Suppressor macrophage (primary cell): Measurements from ENCODE around the gene LCLAT1.

Experiments used
- DNase-seq, 4 experiments: peaks; one replicate each; pipeline ENCODE4 v3.0.0-alpha.2; 2020 to 2022

Gene LCLAT1

DNA sequence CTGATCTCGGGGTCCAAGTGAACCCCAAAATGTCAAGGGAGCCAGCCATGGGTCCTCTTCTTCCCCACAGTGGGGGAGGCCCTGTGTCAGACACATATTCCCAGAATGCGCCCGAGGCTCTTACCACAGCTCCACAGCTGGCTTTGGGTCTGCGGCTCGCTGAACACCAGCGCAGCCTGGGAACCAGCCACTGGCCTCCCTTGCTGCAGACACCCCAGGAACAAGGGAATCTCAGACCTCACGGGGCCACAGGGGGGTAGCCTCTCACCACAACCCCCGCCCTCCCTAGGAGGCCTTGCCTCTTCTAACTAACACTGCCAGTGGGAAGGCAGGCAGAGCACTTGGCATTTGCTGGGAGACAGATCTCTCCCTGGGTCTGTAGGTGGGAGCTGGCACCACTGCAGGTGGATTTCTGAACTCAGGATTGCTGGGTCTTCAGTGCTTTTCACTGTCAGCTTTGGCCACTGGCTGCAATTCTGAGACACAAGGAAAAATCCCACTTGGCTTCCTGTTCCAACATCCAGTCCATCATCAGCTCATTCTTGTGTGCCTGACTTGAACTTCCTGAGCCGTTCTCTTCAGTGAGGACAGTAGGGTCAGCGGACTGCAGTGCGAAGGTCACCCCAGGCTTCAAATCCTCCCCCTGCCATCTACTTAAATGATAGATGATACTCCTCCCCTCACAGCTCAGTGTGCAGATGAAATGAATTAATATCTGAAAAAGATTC is 231.5 kb downstream of the LCLAT1 start:
- DNase-seq: no peak

DNA sequence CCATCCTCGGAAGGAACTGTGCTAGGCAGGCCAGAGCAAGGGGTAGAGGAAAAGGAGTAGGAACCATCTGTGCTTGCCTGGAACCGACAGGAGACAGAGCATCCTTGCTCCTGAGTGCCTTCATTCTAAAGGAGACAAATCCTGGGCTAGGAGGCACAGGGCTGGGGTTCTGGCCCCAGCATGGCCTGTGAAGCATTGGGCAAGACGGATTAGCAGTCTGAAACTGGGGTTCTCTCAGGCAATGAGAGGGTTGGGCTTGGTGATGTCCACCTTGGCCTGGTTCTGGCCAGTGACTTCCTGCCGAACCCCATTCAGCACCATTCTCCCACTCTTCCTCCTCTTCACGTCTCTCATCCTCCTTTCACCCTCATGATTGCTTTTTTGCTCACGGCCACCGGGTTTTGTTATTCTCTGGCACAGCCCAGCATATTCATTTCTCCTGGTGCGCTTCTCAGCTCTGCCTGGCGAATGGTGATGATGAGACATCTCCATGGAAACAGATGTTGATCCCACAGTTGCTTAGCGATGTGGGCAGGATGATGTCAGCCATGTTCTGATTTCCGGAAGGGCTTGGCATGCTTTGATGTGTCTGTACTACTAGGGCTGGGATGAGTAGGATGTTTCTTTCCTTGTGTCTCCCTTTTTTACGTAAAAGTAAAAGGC is 232.5 kb downstream of the LCLAT1 start:
- DNase-seq: no peak

GRCh38 chr2:30680121-30680520 is 233.1 kb downstream of the LCLAT1 start:
- no peak for DNase-seq

DNA sequence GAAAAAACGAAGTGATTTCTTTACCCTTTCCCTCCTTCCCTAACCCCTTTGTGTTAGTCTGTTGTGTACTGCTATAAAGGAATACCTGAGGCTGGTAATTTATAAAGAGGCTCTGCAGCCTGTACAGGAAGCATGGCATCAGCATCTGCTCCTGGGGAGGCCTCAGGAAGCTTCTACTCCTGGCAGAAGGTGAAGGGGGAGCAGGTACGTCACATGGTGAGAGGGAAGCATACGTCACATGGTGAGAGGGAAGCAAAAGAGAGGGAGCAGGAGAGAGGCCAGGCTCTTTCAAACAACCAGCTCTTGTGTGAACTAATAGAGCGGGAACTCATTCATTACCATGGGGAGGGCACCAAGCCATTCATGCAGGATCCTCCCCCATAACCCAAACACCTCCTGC is 234.0 kb downstream of the LCLAT1 start:
- no peak for DNase-seq

DNA sequence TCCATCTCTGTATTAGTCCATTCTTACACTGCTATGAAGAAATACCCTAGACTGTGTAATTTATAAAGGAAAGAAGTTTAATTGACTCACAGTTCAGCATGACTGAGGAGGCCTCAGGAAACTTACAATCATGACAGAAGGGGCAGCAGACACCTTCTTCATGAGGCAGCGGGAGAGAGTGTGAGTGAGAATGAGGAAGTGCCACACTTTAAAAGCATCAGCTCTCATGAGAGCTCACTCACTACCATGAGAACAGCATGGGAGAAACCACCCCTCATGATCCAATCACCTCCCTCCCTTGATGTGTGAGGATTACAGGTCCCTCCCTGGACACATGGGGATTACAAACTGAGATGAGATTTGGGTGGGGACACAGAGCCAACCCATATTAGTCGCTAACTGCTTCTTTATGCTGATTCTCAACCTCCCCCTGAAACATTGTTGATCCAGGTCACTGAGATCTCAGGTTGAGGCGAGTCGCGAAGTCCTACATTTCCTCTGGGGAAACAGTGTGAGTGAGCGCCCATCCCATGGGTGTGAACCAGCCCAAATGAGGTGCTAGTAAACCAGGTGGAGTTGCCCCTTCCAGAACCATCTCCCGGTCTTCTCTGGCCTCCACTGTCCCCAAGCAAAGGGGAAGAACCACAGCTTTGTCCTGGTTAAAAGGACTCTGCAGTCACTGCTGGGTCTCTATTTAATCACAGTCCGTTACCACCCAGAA is 236.3 kb downstream of the LCLAT1 start:
- DNase-seq: peak in 3 of 4 experiments; percentile 12 to 41 (median 15)

GRCh38 chr2:30684026-30684425 is 237.0 kb downstream of the LCLAT1 start:
- no peak for DNase-seq

DNA sequence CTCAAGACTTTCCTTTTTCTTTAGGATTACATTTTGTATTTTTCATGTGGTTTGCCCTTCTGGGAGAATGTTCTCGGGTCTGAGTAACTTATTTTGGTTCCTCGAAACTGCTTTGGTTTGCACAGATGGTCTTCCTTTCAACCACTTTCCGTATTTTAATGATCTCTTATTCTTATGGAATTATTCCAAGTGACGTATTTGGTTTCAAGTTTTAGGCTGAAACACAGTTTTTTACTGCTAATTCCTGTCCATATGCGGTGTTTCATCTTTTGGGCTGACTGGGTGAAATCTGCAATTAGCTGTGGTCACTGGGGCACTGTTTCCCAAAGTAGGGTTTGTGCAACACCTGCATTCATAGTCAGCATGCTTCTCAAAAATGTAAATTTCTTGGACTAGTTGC is 237.5 kb downstream of the LCLAT1 start:
- no peak for DNase-seq

GRCh38 chr2:30684996-30685395 is 237.9 kb downstream of the LCLAT1 start:
- no peak for DNase-seq

- DNase-seq: peak in 3 of 4 experiments; percentile 16 to 28 (median 22)
These were observed 239.0 kb downstream of the LCLAT1 start for GRCh38 chr2:30686000-30686399.

- DNase-seq: no peak
These were observed 239.6 kb downstream of the LCLAT1 start for GRCh38 chr2:30686669-30687068.

- no peak for DNase-seq
These were observed 241.9 kb downstream of the LCLAT1 start for GRCh38 chr2:30688956-30689401.

DNA sequence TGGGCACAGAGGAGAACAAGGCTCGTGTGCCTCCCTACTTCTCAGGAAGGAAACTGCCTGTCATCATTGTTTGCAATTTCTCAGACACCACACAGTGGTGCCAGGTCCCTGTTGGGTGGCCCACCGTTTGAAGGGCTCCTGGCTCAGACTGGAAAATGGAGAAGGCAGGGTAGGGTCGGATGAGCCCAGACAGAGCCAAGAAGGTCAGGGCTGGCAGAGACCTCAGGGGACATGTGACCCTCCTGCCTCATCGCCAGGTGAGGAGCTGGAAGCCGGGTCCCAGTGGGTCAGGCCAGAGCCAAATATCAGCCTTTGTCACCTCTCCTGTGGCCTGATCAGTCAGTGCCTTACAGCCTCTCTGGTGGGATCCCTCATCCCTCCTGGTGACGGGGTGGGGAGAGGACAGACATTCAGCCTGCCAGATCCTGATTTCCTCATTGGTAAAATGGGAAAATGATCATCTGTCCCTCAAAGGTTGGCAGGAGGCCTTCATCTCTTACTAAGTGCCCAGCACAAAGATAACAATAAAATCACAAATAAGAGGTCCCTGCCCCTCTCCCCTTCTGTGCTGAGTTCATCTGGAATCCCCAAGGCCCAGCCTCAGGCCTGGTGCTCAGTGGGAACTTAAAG is 242.6 kb downstream of the LCLAT1 start:
- no peak for DNase-seq

- no peak for DNase-seq
These were observed 243.1 kb downstream of the LCLAT1 start for GRCh38 chr2:30690126-30690561.

- DNase-seq: no peak
These were observed 244.3 kb downstream of the LCLAT1 start for GRCh38 chr2:30691091-30691947.

- DNase-seq: no peak
These were observed 245.1 kb downstream of the LCLAT1 start for GRCh38 chr2:30691948-30692828.

GRCh38 chr2:30692829-30693275 is 245.8 kb downstream of the LCLAT1 start:
- DNase-seq: peak in 3 of 4 experiments; percentile 17 to 27 (median 20)
